HPDE6-E6E7 (cell line): ENCODE measurements around the gene APCDD1L.

ENCODE experiments used
- DNase-seq: peaks from one replicate; pipeline ENCODE4 v3.0.0; 2011; ENCODE audit warnings: missing footprints; ENCODE audit errors: extremely low spot score

Gene APCDD1L

DNA sequence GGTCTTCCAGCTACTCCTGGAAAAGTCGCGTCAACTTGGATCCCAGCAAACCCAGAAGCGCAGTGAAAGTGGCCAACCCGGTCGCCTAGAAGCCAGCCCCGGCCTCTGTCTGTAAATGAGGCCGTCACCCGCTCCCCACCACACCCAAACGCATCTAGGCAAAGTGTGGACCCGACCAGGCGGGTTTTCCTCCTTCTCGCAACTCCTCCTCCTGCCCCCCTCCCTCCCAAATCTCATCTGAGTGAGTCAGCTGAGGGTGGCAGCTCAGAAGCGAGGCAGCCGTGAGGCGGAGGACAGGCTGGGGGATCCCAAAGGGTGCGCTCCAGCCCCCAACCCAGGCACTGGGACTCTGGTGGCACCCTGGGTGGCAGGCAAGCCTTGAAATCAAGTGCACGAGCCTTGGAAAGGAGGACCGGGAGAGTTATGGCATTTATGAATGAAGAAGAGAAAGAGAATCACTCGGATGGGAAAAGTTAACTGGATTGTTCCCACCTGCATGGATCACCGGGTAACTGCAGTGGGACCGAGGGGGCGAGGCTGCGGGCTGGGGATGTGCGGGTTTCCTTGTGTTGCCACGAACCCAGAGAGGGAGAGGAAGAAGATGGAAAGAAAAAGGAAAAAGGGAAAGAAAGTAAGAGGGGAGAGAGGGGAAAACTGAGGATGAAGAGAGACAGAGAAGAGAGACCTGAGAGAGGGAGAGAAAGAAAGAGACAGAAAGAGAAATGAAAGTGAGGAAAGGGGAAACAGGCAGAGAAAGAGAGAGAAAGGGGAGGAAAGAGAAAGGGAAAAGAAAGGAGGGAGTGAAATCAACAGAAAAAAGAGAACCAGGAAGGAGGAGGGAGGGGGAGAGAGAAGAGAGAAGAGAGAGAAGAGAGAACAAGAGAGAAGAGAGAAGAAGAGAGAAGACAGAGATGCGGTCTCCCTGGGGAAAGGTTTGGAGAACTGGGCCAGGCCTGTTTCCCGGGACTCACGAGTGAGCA, at the start of gene APCDD1L:
TSS of gene APCDD1L (minus strand) at position 167 of the 980 bp plus-strand sequence. CDS start 692 bp downstream, outside the sequence.
- DNase-seq, result peak; percentile 88

DNA sequence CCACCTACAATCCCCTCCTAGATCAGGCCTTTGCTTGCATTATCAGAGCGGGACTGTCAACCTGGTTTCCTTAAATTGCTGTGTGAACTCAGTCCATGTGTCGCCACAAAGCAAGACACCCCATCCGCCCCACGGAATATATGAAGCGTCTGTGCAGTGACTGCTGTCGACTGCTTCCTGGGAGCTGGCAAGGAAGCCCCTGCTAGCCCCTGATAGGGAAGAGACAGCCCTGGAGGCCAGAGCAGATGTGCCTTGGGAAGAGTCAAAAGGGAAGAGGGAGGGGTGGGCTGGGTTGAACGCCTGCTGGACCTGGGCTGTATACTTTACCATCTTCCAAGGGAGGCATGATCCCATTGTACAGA, 44.1 kb upstream of the APCDD1L start:
- DNase-seq, result no peak

DNA sequence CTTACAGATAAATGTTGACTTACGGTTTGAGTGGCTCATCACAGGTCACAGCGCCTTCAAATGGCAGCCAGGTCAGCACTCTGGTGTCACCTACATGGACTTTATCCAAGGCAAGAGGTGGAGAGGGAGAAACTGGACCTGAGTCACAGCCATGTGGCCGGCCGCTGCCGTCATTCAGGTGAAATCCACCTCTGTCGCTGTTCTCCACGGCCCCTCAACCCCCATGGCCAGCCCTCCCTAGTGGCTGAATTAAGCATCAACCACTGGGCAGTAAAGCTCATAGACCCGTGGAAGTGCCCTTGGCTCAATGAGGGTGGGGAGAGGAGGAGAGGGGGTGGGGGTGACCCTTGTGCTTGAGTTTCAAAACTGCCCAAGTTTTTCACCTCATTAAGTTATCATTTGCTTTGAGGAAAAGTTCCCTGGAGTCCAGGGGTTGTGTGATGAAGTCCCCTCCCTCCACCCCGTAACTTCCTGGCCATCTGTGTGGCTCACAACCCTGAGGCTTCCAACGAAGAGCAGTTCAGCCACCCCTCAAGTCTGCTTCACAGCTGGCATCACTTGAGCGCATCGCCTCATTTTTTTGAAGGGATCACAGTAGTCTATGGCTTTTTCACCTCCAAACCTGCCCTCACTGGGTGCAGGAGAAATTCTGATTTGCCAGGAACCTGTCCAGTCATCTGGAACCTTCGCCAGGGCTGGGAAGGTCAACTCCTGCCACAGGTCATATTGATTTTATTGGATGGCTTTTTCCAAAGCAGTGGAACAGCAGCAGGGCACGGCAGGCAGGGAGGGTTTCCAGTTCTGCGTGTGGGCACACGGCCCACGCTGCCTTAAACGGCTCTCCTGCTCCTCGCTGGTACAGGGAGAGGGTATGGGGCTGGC, 43.5 kb upstream of the APCDD1L start:
- DNase-seq, result no peak

DNA sequence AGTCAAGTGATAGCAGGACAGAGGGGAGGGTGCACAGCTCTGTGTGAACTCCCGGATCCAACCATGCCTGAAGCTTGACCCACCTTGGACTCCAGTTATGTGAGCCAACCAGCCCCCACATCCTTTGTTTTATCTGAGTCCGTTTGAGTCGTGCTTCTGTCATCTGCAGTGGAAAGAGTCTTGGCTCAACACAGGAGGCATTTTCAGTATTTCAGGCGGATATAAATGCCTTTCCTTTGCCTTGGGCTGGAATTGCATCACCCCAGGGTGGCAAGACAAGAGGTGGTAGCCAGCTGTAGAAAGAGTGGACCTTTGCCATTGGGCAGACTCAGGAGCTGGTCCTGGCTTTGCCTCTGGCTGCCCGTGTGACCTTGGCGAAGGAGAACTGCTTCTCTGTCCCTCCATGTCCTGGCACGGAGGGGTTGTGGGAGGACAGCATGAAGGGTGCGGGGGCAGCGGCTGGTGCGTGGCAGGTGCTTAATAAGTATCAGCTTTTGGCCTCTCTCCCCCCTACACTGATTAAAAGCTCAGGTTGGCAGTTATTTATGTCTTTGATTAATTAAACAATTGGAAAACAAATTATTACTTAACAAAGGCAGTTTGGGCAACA, 42.6 kb upstream of the APCDD1L start:
- no peak for DNase-seq

DNA sequence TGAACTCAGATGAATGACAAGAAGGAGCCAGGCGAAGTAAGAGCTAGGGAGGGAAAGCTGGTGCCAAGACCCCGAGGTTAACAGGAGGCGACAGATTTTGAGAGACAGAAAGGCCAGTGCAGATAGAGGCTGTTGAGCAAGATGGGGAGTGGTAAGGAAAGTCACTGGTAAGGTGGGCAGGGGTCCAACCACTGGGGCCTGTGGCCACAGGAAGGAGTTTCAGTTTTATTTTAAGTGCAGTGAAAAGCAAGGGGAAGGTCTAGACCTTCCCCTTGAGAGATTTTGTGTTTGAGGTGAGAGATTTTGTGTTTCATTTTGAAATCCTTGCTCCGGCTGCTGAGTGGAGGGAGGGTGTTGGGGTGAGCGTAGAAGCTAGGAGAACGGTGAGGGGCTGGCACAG, 41.8 kb upstream of the APCDD1L start:
- no peak for DNase-seq

DNA sequence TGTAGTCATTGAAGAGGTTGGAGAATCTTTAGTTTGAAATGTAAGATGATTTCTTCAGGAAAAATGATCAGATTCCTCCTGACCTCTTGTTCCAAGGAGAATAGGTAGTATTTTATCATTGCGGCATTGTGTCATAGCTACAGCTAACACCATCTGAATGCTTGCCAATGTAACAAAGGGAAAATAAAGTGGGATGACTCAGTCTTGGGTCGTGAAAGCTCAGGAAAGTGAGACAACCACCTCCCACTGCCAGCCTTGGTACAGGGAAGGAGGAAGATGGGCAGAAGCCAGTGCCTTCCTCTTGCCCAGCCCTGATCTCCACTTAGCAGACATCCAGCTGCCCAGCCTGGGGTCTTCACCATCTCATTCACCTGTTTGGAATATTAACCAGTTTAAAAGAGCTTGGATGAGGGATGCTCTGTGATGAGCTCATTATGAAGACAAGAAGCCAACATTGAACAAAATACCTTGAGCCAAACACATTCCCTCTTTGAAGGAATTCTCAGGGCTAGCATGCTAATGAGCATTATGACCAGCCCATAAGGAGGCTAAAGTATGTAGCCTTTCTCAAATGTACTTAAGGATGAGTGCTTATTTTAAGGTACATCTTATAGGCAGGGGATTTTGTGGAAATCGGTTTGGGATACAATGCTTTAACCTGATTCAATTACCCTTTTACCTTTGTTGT, 40.0 kb upstream of the APCDD1L start:
- DNase-seq, result peak; percentile 98

DNA sequence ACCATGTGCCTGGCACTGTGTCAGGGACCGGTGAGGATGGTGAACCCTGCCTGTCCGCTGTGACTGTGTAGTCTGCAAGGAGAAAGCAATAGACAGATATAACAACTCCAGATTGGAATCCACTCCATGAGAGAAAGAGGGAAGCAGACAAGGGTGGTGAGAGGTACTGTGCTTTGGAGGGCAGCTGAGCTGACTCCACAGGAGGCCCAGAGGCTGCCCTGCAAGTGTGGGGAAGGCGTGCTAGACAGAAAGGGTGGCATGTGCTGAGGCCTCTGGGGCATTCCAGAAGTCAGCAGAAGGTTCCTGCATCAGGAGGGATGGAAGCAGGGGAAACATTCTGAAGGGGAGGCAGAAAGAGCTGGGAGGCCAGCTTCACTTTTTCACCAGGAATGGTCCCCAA, 39.3 kb upstream of the APCDD1L start:
- DNase-seq, result no peak

DNA sequence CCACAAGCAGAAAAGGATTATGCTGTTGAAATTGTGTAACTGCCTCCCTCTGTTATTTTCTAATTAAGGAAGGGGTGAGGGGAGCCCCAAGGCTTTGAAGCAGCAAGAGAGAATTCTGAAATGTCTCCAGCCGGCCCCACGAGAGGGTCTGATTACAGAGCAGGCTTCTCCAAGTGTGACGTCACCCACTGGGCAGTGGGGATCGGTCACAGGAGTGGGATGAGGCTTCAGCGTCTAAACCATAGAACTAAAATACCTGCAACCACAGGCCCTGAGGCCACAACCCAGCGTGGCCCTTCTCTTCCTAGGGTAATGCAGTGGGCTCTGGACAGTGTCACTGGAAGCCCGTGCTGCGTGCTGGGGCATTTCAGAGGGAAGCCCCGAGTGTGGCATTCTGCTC, 38.6 kb upstream of the APCDD1L start:
- DNase-seq, result no peak

DNA sequence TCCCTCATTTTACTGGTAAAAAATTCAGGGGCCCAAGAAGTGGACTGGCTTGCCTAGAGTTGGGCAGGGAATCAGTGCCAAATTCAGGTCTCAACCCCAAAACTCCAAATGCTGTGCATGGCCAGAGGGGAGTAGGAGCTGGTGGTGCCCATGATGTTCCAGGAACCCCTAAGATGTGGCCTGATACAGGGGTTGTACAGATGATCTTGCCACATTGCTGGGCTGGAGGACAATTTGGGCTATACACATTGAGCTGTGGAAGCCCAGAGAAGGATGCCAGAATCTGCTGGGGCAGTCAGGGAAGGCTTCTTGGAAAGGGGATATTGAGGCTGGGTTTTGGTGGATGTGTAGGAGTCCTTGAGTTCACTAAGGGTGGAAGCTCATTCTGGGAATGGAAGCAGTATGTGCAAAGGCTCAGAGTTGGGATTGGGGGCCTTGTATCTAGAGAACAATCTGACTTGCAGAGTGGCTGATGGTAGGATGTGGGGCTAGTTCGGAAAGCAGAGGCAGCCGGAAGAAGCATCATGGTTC, 38.0 kb upstream of the APCDD1L start:
- no peak for DNase-seq

DNA sequence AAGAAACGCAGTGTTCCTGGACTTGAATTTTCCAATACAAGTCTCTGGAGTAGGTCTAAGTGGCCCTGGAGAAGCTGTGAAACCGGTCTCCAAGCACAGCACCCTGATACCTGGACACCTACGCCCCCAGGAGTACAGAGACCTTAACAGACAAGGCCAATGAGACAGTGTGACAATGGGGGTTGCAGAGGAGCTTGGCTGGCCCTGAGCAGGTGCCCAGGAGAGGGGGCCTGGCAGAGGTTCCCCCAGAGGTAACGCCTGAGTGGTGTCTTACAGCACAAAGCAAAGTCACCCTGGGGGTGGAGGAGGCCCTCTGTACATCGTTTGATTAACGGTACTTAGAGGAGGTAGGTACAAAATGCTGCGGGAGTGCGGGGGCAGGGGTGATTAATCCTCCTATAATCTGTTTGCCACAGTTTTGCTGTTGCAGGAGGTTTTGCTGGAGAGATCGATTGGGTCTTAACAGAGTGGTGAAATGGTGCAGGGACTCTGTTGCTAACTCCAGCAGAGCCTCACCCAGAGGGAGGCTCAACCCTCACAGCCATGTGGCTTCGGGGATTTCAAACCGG, 37.3 kb upstream of the APCDD1L start:
- no peak for DNase-seq

DNA sequence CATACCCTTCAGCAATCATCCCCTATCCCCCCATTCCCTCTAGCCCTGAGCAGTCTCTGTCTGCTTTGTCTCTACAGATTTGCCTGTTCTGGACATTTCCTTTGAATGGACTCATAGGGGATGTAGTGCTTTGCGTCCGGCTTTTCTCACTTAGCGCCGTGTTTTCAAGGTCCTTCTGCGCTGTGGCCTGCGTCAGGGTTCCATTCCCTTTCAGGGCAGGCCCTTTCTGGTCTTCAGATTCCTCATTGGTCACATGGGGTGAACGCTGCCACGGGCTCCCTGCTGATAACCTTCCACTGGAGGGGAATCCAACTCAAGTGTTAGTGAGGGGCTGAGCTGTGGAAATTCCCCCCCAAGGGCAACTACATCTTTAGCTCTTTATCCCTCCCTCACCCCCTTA, 36.4 kb upstream of the APCDD1L start:
- DNase-seq, result no peak

DNA sequence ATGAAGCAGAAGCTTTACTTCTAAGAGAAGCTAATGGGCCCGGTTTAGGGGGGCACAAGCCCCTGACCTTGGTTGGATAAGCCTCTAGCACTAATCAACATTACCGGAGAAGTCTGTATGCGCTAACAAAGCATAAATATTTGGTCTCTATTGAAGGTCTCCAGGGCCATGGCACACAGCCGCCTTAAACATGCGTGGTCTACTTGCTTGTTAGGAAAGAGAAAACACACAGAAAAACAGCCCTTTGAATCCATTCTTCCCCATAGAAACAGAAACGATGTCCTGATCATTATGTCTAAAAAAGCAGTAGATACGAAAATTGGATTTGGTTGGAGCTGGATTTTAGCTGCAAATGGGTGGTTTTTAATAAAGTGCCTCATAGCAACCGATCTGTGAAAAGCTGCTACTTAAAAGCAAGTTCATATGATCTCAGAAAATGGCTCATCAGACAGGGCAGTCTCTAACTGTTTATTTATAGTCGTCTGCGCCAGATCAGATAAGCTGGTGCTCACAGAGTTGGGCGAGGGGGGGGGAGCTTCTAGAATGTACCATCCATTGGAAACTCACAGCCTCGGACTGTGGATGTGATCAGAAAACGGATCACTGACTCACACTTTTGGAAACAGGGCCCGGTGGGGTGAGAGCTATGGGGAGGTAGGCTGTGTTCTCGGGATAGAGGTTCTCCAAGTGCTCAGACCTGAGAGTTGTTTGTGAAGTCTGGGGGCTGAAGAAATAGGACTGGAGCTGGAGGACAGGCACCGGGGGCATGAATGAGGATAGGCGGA, 35.3 kb upstream of the APCDD1L start:
- no peak for DNase-seq

DNA sequence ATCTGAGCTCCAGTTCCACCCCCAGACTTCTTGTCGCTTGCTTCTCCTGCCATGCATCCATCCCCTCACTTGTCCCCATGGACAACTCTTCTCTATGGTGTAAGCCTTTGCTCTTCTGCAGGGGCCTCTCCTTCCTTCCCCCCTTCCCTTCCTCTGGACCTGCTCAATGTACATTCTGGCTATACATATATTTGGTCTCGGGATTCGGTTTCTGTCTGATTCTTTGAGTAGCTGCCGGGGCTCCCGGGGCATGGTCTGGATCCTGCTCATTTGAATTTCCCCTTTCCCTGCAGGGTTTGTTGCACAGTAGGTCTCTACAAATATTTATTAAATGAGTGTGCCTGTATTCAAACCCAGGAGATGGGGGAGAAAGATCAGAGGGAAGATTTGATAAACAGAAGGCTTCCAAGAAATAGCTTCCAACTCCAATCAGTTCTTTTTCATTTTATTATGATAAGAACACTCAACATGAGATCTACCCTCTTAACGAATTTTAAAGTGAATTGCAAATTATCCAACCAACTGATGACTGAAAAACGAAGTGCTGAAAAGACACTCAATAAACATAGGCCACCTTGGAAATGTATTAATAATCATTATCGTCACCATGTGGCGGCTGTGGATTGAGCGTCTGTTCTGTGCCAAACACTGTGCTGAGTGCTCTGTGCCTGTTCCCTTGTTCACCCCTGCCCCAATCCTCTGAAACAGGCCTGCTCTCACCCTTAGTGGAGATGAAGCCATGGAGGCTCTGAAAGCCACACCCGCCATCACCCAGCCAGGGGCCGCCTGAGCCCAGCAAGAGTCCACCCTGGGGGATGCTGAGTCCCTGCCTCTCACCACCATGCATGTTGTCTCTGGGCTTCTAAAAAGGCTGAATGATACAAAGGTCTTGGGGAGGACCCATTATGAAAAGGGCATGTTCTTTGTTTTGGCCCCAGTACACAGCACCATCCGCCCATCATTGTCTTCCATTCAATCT, 34.3 kb upstream of the APCDD1L start:
- DNase-seq, result no peak

DNA sequence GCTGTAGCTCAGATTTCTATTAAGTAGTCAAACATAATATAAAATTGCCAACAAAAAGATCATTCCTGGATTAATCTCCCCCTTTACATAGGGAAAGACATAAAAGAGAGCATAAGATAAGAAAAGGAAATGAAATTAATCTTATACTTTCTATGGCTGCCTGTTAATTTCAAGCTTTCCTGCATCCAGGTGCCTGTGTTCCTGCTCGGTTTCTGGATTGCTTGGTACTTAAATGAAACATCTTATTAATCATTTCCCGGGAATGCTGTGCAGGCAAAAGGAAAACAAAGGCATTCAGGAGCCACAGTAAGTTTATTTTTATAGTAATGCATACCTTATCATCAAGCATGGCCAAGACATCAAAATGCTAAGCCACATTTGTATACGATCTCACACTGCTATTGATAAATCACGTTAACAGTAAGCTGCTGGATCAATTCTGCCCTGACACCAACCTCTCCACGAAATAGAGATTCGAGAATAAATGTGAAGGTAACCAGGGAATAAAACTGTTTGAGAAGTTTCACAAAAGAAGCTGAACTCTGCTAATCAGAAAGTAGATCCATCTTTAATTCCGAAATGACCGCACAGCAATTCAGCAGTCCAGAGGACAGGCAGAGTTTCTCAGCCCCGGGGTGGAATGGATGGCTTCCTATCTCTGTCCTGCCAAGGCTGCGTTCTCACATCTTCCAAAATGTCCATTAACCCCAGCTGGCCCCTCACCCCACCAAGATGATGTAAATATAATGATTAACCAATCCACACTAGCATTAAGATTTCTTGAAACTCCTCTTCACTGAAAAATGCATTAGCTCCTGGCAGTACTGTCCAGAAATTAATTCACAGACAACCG, 32.6 kb upstream of the APCDD1L start:
- no peak for DNase-seq

DNA sequence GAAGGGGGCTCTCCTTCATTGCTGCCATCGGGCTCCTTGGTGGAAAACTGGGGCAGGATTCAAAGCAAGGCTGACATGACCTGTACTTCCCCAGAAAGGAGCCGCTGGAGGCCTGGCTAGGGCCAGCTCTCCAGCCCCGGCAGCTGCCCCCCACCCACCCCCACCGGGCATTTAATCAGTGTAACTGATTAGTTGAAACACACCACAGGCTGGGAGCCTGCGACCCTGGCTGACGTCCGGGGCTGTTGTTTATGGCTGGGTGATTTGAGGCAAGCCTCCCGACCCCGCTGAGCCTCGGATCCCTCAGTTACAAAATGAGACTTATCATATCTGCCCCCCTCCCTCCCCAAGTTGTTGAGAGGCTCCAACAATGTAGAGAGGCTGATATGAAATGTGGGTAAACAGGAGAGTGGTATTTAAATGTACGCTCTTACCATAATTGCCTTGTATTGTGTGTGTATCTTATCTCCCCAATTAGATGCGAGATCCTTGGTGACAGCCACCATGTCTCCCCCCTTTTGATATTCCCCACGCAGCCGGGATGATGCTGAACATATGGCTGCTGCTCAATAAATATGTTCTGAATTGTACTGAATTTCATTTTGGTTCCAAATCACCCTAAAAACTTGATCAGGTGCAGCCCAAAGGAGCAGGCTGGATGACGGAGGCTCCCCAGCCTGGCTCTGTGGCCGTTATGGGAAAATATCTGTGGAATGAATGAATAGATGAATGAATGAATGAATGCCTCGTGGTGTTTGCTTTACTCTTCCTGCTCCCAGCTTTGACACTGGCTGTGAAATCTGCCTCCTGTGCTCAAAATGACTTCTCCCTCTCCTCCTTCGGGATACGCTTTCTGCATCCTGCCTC, 31.8 kb upstream of the APCDD1L start:
- DNase-seq, result no peak

DNA sequence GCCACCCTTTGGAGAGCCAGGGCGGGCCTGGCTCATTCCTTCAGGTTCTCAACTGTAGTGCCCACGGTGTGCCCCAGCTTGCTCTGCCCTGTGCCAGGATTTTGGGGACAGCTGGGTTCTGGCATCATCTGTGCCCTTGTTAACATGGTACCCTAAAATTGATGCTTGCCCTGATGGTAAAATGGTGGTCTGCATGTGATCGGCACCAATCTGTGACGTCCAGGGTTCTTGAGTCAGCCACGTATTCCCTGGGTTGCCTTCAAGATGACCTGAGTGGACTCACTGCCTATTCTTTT, 31.2 kb upstream of the APCDD1L start:
- DNase-seq, result no peak
